CD4-positive, alpha-beta memory T cell (primary cell): Measurements from ENCODE around the gene SCPEP1. TPM values are rescaled to one million over a fixed set of nuclear protein-coding genes. Genes with fewer than 3 reads are reported as not detected.

Experiments
- CTCF ChIA-PET: fragments of 350-600 bp; sonication (Branson Sonifier 250); formaldehyde crosslinking; loops from one replicate; lab custom pipeline; 2021; ENCODE audit warnings: inconsistent platforms; ENCODE audit not compliant: partially characterized antibody; lab: Charles Lee
- POLR2A ChIA-PET: fragments of 350-600 bp; sonication (Branson Sonifier 250); formaldehyde crosslinking; loops from one replicate; lab custom pipeline; 2021; ENCODE audit not compliant: partially characterized antibody; lab: Charles Lee
- DNase-seq, 5 donors: peaks; one replicate each; pipeline versions ENCODE4 v3.0.0 to v3.0.0-alpha.2; 2020 to 2022; ENCODE audit warnings: mixed read lengths in 1 of 5
- H3K27ac ChIP-seq: one replicate; pipeline ENCODE4 v1.7.0; 2013; ENCODE audit warnings: low read depth, low read length
- H3K27me3 ChIP-seq: 2 replicates; pipeline ENCODE4 v1.7.0; 2013; ENCODE audit warnings: mild to moderate bottlenecking, low read length, moderate library complexity; ENCODE audit not compliant: insufficient read depth
- H3K36me3 ChIP-seq: 2 replicates; pipeline ENCODE4 v1.7.0; 2013; ENCODE audit warnings: mild to moderate bottlenecking, low read length, moderate library complexity; ENCODE audit not compliant: insufficient read depth
- H3K4me1 ChIP-seq: 2 replicates; pipeline ENCODE4 v1.7.0; 2013; ENCODE audit warnings: mild to moderate bottlenecking, low read length, moderate library complexity; ENCODE audit not compliant: insufficient read depth
- H3K4me3 ChIP-seq, 2 donors: one replicate each; pipeline ENCODE4 v1.7.0; 2013; ENCODE audit warnings: low read length in 2 of 2, mild to moderate bottlenecking in 1 of 2
- H3K9me3 ChIP-seq, 2 donors: one replicate each; pipeline ENCODE4 v1.7.0; 2013; ENCODE audit warnings: low read length in 2 of 2, control low read depth in 1 of 2; ENCODE audit not compliant: control insufficient read depth in 1 of 2
- H3K27ac Mint-ChIP-seq, 7 donors: one replicate each; pipeline ENCODE4 v1.8.0; 2020 to 2021; ENCODE audit warnings: mixed read lengths in 7 of 7, mild to moderate bottlenecking in 6 of 7, inconsistent platforms in 3 of 7, moderate library complexity in 3 of 7
- H3K27me3 Mint-ChIP-seq, 2 donors: one replicate each; pipeline ENCODE4 v1.8.0; 2020 to 2021; ENCODE audit warnings: mixed read lengths in 2 of 2
- H3K36me3 Mint-ChIP-seq, 2 donors: one replicate each; pipeline ENCODE4 v1.8.0; 2020 to 2021; ENCODE audit warnings: mixed read lengths in 2 of 2, inconsistent platforms in 1 of 2, mild to moderate bottlenecking in 1 of 2
- H3K4me1 Mint-ChIP-seq, 4 donors: one replicate each; pipeline ENCODE4 v1.8.0; 2020 to 2021; ENCODE audit warnings: mixed read lengths in 4 of 4, mild to moderate bottlenecking in 1 of 4
- H3K4me3 Mint-ChIP-seq, 8 donors: one replicate each; pipeline ENCODE4 v1.8.0; 2020 to 2021; ENCODE audit warnings: mixed read lengths in 8 of 8, mild to moderate bottlenecking in 7 of 8, moderate library complexity in 6 of 8, inconsistent platforms in 3 of 8
- H3K9me3 Mint-ChIP-seq, 8 donors: one replicate each; pipeline ENCODE4 v1.8.0; 2020 to 2021; ENCODE audit warnings: mixed read lengths in 8 of 8, mild to moderate bottlenecking in 5 of 8, inconsistent platforms in 3 of 8, moderate library complexity in 1 of 8
- intact Hi-C: fragments of 100-400 bp; cut with micrococcal nuclease; formaldehyde crosslinking; loops from one replicate; pipeline ENCODE4 v1.15.1; 2023
- polyA plus RNA-seq, 2 donors: library from polyadenylated mRNA; unstranded; fragments of 300-500 nt; fragmentation: Illumina TruSeq; gene quantifications; one replicate each; pipeline ENCODE4 v1.2.3, GENCODE V29; 2021
- total RNA-seq, 2 experiments: library from RNA; stranded (reverse); gene quantifications; one replicate each; pipeline ENCODE4 v1.2.3, GENCODE V29; 2021

The SCPEP1 gene
- total and polyA plus RNA-seq, 4 experiments from 2014 or later, result 16.3 to 31.3 (median 19.7) TPM

DNA sequence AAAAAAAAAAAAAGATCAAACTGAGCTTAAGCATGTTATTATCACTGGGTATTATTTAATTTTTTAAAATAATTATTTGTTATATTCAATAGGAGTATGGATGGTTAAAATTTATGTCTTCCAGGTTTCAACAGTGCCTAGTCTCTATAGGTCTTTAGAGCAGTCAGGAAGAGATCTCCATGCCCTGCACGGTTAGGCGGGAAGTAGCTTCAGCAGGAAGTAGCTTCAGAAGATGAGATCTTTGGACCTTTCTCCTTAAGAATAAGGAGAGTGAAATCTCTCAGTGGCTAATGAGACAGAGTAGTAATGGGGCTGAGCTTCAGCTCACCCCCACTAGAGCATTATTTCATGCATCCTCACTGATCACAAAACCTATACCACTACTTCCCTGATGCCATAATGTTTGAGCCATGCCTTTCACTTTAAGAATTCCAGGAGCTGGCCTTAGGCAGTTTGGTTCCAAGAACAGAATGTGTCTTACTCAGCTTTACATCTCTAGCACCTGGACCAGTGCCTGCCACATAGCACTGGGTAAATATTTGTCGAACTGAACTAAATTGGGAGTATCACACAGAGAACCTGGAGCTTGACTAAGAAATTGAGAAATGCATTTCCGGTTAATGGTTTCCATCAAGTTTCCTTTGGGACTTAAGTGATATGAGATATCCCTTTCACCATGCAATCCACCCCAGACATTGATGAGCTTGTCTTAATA, 43.5 kb downstream of the SCPEP1 start:
- H3K27me3 Mint-ChIP-seq, result peaks cover 17 to 26% of the 10 kb centered on the region in 2 donors

DNA sequence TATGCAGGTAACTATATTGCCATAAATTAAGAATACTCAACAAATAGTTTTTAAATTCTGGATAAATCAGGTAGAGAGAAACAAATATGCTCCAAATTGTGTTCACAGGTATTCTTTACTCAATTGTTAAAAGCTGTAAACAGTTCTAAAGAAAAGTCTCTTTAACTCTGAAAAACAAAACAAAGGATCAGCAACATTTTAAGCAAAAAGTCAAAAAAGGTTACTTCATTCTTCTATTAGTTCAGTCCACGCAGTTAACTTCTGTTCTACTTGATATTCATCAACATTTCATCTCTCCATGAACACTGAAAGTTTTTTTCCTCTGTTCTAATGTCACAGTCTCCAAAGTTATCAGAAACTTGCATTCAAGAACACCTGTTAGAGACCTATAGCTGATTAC, 47.9 kb downstream of the SCPEP1 start:
- POLR2A ChIA-PET, result no interaction called here
- H3K27me3 ChIP-seq, result no peaks in the 10 kb centered on the region
- Mint-ChIP-seq H3K9me3 (peaks cover 0 to 47% (median 33%) of the 10 kb centered on the region in 8 donors), H3K4me3 (no peak overlapping the region), H3K4me1 (no peaks in the 10 kb centered on the region), H3K27me3 (peaks cover 10 to 19% of the 10 kb centered on the region in 2 donors), H3K36me3 (peaks cover 0 to 3% of the 10 kb centered on the region in 2 donors), H3K27ac (no peak overlapping the region)
- DNase-seq, result no peak
- intact Hi-C loops, result no loop called here
- no peak overlapping the region for H3K27ac ChIP-seq
- no peaks in the 10 kb centered on the region for H3K36me3 ChIP-seq
- no peaks in the 10 kb centered on the region for H3K4me1 ChIP-seq
- CTCF ChIA-PET, result no interaction called here
- peaks cover 0 to 3% of the 10 kb centered on the region in 2 donors for H3K9me3 ChIP-seq
- H3K4me3 ChIP-seq, result no peak overlapping the region

More for the DNA sequence above, 43.5 kb downstream of the SCPEP1 start:
- Mint-ChIP-seq H3K36me3 (no peaks in the 10 kb centered on the region), H3K4me1 (no peaks in the 10 kb centered on the region), H3K9me3 (peaks cover 0 to 18% (median 12%) of the 10 kb centered on the region in 8 donors), H3K4me3 (no peak overlapping the region), H3K27ac (no peak overlapping the region)
- Histone ChIP-seq H3K27me3 (no peaks in the 10 kb centered on the region), H3K4me3 (no peak overlapping the region), H3K9me3 (no peaks in the 10 kb centered on the region), H3K27ac (no peak overlapping the region), H3K36me3 (no peaks in the 10 kb centered on the region), H3K4me1 (no peaks in the 10 kb centered on the region)
- ChIA-PET POLR2A (no interaction called here), CTCF (interaction anchor here (0.6 to 1.4 kb wide), 4 partner anchors 9 to 28 kb away, joined by 3 to 6 read pairs (median 4); no protein-coding TSS in a partner anchor)
- intact Hi-C loops, result no loop called here
- no peak for DNase-seq

DNA sequence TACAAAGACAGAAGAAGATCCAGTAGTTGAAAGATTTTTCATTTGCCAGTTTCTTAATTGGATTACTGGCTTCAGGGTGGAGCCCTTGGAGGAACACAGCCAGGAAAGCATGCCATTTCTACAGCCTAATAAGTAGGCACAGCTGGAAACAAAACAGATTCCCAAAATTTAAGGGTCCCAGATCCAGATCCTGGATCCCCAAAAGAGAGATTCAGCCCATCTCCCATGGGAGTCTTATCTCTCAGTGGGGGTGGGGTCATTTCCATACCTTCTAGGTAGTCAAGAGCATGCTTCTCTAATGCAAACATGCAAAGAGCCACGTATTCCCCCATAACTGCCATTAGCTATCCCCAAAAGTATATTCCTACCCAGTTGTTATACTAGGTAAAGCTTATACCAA, 49.9 kb downstream of the SCPEP1 start:
- Mint-ChIP-seq H3K27ac (no peak overlapping the region), H3K9me3 (peaks cover 0 to 47% (median 33%) of the 10 kb centered on the region in 8 donors), H3K4me3 (no peak overlapping the region), H3K36me3 (peaks cover 0 to 3% of the 10 kb centered on the region in 2 donors), H3K4me1 (no peaks in the 10 kb centered on the region), H3K27me3 (peaks cover 8% of the 10 kb centered on the region in 2 donors)
- H3K27me3 ChIP-seq, result no peaks in the 10 kb centered on the region
- H3K36me3 ChIP-seq, result no peaks in the 10 kb centered on the region
- POLR2A ChIA-PET, result no interaction called here
- H3K4me1 ChIP-seq, result no peaks in the 10 kb centered on the region
- no peak overlapping the region for H3K4me3 ChIP-seq
- H3K27ac ChIP-seq, result no peak overlapping the region
- H3K9me3 ChIP-seq, result peaks cover 0 to 3% of the 10 kb centered on the region in 2 donors
- DNase-seq, result no peak
- intact Hi-C loops, result no loop called here
- CTCF ChIA-PET, result interaction anchor here (1.4 kb wide), 1 partner anchor 16 kb away, joined by 5 read pairs; no protein-coding TSS in a partner anchor

DNA sequence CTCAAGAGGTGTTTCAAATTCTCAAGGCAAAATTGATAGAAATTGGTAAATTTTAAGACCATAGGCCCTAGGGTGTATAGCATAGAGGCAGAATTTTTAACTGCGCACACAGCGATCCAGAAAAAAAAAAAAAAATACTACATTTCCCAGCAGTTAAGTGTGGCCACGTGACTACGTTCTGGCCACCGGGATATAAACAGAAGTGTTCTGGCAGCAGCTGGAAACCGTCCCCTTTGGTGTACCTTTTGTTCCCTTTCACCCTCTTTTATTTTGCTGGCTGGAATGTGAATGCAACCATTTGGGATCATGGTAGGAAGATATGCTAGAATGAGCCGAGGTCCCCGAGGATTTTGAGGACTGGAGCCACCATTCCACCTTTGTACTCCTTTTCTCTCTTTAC, 54.4 kb downstream of the SCPEP1 start:
- no peak overlapping the region for H3K4me3 ChIP-seq
- H3K36me3 ChIP-seq, result no peaks in the 10 kb centered on the region
- ChIA-PET CTCF (interaction anchor here (0.7 kb wide), 1 partner anchor 786 kb away, joined by 3 read pairs; no protein-coding TSS in a partner anchor), POLR2A (no interaction called here)
- no peaks in the 10 kb centered on the region for H3K27me3 ChIP-seq
- H3K4me1 ChIP-seq, result no peaks in the 10 kb centered on the region
- H3K36me3 Mint-ChIP-seq, result peaks cover 0 to 3% of the 10 kb centered on the region in 2 donors
- H3K9me3 ChIP-seq, result peaks cover 0 to 3% of the 10 kb centered on the region in 2 donors
- H3K27ac ChIP-seq, result no peak overlapping the region
- no peak overlapping the region for H3K4me3 Mint-ChIP-seq
- peaks cover 17 to 18% of the 10 kb centered on the region in 2 donors for H3K27me3 Mint-ChIP-seq
- intact Hi-C loops, result no loop called here
- peaks cover 0 to 22% (median 14%) of the 10 kb centered on the region in 8 donors for H3K9me3 Mint-ChIP-seq
- H3K27ac Mint-ChIP-seq, result no peak overlapping the region
- DNase-seq, result no peak
- H3K4me1 Mint-ChIP-seq, result no peaks in the 10 kb centered on the region

DNA sequence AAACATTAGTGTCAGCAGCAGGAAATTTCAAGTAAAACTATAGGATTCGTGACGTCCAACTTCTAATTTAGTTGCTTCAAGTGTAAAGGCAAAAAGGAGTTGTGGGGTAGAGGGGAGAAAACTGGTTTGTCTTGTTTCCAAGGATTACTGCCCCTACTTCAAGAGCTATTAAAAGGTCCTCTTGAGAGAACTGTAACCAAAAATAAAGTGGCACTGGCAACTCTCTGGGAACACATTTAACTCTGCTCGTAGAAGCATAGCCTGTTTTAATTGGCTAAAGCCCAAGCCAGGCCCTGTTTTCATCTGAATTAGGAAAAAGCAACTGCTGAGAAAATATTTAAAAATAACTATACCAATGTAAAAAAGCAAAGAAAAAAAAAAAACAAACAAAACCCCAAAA, 55.4 kb downstream of the SCPEP1 start:
- peaks cover 0 to 13% (median 8%) of the 10 kb centered on the region in 8 donors for H3K9me3 Mint-ChIP-seq
- H3K27ac Mint-ChIP-seq, result no peak overlapping the region
- ChIA-PET POLR2A (no interaction called here), CTCF (no interaction called here)
- Histone ChIP-seq H3K9me3 (no peaks in the 10 kb centered on the region), H3K36me3 (no peaks in the 10 kb centered on the region), H3K4me3 (no peak overlapping the region), H3K27me3 (no peaks in the 10 kb centered on the region), H3K27ac (no peak overlapping the region), H3K4me1 (no peaks in the 10 kb centered on the region)
- intact Hi-C loops, result no loop called here
- no peak overlapping the region for H3K4me3 Mint-ChIP-seq
- H3K27me3 Mint-ChIP-seq, result peaks cover 19 to 20% of the 10 kb centered on the region in 2 donors
- no peaks in the 10 kb centered on the region for H3K4me1 Mint-ChIP-seq
- no peak for DNase-seq
- H3K36me3 Mint-ChIP-seq, result peaks cover 0 to 2% of the 10 kb centered on the region in 2 donors

DNA sequence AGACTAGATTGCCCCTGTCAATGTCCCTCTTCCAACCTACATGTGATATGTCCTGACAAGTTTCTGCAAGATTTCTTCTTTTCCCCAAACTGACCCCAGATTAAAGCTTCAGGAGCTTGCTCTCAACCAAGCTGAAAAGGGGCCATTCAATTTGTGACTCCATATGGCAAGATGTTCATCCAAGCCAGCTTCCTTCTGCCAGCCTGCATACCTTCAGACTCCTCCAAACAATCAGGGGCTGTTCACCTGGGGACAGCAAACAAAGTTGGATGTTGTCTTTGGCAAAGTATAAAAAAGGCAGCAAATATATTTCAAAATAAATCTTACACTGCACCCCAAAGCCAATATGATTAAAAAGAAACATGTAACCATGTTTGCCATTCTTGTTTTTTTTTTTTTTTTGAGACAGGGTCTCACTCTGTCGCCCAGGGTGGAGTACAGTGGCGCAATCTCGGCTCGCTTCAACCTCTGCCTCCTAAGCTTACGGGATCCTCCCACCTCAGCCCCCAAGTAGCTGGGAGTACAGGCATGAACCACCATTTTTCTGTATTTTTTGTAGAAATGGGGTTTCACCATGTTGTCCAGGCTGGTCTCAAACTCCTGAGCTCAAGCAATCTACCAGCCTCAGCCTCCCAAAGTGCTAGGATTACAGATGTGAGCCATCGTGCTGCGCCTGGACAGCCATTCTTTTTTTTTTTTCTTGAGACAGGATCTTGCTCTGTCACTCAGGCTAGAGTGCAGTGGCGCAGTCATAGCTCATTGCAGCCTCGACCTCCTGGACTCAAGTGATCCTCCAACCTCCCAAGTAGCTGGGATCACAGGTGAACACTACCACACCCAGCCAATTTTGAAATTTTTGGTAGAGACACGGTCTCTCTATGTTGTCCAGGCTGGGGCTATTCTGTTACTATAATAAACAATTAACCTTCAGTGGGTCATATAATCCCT, 57.1 kb downstream of the SCPEP1 start:
- Mint-ChIP-seq H3K4me3 (no peak overlapping the region), H3K36me3 (no peaks in the 10 kb centered on the region), H3K4me1 (no peaks in the 10 kb centered on the region), H3K27ac (no peak overlapping the region), H3K9me3 (peaks cover 0 to under 1% (median 0%) of the 10 kb centered on the region in 8 donors), H3K27me3 (peaks cover 24 to 28% of the 10 kb centered on the region in 2 donors)
- ChIA-PET POLR2A (no interaction called here), CTCF (interaction anchor here (1.6 kb wide), 1 partner anchor 25 kb away, joined by 3 read pairs; no protein-coding TSS in a partner anchor)
- DNase-seq, result no peak
- no peaks in the 10 kb centered on the region for H3K9me3 ChIP-seq
- no peaks in the 10 kb centered on the region for H3K36me3 ChIP-seq
- intact Hi-C loops, result no loop called here
- H3K27ac ChIP-seq, result no peak overlapping the region
- no peaks in the 10 kb centered on the region for H3K4me1 ChIP-seq
- no peak overlapping the region for H3K4me3 ChIP-seq
- no peaks in the 10 kb centered on the region for H3K27me3 ChIP-seq
